A204.1 (cell line): ENCODE measurements around the gene HPSE.
A peak's percentile ranks its signal among the peaks of the same experiment; 100 is the strongest.
"Not testable (repeated sequence)": the region's sequence is repeated elsewhere in the genome, so short reads cannot be mapped to it uniquely, and the experiment has no call there.

Experiments used
- FAIRE-seq: peaks from 2 replicates; lab custom pipeline; 2012; peaks lifted over from hg19 to GRCh38; lab: Jason Lieb, UNC

The HPSE gene

DNA sequence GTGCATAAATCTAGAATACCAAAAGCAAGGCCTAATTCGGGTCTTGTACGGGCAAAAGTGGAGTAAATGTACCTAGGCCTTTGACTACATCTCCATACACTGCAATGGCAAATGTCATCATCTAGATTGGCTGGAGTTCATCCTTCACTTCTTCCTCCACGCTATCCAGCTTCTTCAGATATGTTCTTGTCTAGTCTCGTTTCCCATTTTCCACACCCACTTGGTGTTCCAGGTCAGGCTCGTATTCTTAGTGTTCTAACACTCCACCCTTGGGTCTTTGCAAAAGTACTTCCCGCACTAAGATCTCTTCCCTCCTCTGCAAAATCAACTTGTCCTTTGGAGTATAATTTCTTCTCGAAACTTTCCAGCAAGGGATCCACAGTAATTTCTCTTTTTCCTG, 51.5 kb downstream of the HPSE start:
- no peak for FAIRE-seq

DNA sequence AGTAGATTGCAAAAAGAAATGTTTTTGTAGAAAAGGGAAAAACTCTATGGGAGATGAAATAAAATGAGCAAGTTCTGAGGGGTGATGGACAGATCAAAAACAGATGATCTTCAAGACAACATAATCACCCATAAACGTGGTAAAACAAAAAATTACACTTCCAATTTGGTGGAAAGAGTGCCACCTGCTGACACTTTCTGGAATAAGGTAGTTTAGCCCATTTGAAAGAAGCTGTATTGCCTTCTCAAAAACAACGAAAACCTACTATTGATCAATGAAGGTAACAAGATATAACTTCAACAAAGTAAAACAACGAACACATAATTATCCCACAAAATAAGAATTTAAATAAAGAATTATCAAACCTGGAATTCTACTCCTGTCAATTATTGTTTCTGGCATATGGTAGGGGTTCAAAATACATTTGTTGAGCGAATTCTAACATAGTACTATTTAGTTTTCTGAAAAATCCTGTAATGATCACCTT, 52.6 kb downstream of the HPSE start:
- FAIRE-seq, result peak; percentile 93

DNA sequence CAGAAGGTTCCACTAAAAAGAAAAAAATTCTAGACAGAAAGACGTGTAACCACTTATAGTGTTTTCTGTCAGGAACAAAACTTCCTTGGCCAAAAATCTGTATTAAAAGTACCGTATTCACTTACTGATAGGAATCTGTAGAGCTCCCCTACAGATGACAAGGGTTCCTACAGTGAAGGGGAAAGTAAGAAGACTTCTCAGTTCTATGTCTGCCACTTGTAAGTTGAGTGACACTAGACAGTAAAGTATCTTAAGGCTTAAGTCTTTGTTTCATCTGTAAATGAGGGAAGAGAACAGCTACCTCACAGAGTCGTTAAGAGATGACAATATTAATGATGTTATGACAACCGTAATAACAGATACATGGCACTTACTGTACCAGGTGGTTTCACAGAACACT, 53.3 kb downstream of the HPSE start:
- no peak for FAIRE-seq

DNA sequence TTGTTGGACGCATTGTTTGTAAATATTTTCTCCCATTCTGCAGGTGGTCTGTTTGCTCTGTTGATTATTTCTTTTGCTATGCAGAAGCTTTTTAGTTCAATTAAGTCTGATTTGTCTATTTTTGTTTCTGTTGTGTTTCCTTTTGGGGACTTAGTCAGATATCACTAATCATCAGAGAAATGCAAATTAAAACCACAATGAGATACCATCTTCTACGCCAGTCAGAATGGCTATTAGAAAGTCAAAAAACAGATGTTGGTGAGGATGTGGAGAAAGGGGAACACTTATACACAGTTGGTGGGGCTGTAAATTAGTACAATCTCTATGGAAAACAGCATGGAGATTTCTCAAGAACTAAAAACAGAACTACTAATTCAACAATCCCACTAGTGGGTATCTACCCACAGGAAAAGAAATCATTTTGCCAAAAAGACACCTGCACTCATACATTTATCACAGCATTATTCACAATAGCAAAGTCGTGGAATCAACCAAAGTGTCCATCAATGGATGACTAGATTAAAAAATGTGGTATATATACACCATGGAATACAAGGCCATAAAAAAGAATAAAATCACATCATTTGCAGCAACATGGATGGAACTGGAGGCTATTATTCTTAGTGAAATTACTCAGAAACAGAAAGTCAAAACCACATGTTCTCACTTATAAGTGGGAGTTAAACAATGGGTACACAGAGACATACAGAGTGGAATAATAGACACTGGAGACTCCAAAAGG, 58.2 kb downstream of the HPSE start:
- no peak for FAIRE-seq

DNA sequence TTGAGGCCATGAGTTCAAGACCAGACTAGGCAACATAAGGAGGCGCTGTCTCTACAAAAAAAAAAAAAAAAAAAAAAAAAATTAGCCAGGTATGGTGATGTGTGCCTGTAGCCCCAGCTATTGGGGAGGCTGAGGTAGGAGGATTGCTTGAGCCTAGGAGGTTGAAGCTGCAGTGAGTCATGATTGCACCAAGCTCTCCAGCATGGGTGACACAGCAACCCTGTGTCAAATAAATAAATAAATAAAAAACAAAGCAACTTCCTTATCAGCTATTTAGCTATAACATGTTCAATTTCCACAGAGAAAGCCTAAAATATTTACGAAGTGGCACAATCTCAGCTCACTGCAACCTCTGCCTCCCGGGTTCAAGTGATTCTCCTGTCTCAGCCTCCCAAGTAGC, 60.7 kb downstream of the HPSE start:
- FAIRE-seq, result not testable (repeated sequence)

DNA sequence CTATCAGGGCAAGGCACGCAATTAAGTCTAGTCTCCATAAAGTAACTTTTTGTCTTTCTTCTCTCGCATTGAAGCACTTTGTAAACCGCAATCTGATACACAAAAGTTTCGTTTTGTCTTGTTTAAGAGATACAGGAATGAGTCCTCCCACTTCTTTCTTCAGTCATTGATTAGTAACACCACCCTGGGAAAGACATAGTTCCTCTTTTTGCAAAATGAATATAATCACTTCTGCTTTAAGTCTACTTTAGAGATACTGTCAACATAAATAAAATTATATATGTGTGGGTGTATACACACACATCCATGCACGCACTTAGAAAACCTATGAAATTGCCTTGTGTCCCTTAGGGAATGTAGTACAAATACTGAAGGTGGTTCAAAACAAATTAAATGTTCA, 61.7 kb downstream of the HPSE start:
- no peak for FAIRE-seq

DNA sequence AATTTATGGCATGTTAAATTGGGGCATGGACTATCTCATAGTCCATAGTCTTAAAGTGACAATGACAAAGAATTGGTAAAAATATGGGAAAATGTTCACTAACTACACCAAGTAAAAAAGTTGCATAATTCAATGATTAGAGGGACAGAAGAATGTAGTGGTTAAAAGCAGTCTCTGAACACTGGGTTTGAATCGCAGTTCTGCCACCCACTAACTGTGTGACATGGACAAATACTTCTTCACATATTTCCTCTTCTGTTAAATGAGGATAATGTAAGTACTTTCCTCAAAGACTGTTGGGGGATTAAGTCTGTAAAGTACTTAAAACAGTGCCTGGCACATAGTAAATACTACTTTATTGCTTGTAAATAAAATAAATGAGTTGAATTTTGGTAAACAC, 65.4 kb downstream of the HPSE start:
- FAIRE-seq, result no peak

DNA sequence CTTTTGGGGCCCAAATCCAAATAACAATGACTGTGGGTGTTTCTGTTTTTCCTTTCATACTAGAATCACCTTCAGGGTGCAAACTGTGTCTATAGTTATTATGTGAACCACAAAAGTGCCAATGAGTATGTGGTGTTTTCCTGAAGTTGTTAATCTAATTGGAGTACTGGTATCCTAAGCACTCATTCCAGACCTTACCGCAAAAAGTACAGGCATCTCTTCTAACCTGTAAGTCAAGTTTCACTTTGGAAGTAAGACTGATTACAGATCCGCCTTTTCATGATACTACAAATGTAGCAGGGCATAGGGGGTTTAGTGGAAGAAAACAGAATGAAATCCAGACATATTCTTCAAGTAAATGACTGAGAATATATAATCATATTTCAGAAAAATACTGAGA, 66.2 kb downstream of the HPSE start:
- no peak for FAIRE-seq

DNA sequence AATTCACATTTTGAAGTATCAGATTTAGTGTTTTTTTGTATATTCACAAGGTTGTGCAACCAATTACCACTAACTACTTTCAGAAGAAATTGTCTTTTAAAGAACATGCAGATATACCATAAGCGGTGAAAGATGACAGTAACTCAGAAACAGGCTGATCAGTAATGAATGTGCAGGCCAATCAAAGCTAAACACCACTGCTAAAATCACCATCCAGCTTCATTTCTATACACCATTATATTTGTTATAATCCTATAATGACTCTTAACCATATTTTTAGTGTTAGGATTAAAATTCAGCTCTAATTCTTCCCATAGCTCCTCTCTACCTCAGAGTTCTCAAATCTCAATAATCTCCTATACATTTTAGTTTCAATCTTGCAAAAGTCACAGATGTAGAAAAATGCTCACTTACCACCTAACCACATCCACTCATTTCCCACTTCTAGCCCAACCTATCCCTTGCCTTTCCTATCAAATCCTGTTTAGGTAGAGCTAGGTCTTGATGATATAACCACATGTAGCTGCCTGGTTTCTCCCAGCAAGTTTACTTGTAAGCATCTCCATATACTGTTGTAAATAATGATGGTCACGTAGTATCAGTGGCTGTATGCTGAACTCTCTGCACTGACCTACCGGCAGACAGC, 66.7 kb downstream of the HPSE start:
- no peak for FAIRE-seq

DNA sequence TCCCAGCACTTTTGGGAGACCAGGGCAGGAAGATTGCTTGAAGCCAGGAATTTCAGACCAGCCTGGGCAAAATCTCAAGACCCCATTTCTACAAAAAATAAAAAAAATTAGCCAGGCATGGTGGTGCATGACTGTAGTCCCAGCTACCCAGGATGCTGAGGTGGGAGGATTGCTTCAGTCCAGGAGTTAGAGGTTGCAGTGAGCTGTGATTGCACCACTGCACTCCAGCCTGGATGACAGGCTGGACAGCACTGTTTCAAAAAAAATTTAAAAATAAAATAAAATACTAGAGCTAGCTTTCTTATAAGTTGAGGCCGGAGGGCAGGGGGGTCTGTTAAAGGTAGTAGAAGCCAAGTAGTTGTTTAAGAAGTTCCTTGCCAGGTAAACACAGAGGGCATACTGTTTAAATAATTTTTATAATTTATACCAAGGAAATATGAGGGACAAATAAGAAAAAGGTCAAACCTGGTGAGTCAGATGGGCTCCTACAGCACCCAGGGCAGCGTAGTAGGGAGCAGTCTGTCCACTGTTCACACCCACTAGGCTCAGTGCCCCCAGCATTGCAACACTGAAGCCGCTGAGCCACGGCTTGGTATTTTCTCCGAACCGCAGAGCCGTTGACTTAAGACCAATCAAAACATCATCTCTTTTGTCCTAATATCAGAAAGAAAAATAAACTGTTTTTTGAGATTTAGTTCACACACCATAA, 67.4 kb downstream of the HPSE start:
- FAIRE-seq, result no peak

DNA sequence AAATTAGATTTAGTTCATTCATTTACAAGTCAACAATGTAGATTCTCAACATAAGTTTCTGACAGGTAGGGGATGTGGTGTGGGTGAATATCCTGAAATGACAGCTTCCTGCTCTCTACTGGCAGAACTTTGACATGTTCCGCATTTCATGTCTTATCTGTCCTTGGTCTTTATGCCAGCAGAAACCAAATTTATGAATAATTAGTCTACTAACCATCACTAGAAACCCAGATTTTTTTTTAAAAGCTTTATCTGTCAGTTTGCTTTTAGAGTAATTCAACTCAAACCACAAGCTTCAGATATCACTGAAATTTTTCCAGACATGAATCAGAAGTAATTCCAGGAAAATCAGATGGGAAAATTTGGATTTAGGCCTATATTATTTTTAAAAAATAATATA, 68.0 kb downstream of the HPSE start:
- no peak for FAIRE-seq

DNA sequence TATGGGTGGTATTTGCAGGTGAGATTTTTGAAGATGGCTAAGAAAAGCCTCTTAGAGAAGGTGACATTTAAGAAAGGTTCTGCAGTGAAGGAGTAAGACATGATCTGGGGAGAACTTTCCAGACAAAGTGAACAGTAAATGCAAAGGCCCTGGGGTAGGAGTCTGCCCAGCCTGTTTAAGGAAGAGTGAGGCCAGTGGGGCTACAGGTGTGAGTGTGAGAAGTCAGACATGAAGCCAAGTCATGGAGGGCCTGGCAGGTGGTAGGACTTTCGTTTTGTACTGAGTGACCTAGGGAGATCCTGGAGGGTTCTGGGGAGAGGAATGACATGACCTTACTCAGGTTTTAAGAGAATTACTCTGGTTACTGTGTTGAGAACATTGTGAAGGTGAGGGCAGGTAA, 71.5 kb downstream of the HPSE start:
- FAIRE-seq, result no peak

DNA sequence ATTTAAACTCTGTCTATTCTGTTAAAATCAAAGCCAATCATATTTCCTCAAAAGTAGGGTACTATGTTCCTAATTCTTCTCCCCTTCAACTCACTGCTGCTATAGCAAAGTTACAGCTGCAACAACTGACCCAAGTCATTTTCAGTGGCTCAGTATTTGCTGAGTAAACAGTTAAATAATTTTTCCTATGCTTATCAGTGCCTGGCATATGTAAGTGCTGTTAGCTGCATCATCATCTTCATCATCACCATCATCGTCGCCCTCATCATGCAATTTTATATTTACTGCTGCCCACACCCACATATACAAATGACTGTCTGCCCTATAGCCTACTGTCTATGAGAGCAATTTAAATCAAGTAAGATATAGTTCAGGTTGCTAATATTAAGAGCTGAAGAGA, 72.0 kb downstream of the HPSE start:
- FAIRE-seq, result no peak

DNA sequence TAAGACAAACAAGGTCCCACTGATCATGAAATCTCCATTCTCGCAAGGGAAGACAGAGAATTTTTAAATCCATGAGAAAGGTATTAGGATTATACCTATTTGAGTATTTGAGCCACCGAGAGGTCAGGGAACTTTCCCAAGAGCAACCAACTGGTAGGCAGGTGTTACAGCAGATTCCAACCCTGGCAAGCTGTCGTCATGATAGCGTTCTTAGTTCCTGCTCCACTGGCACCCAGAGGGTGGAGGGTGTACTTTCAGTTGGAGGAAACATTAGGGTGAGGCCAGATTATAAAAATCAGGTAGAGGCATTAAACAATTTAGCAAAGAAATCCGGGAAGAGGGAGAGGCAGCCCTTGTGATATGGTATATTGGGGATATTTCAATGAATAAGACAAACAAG, 73.3 kb downstream of the HPSE start:
- FAIRE-seq, result no peak

DNA sequence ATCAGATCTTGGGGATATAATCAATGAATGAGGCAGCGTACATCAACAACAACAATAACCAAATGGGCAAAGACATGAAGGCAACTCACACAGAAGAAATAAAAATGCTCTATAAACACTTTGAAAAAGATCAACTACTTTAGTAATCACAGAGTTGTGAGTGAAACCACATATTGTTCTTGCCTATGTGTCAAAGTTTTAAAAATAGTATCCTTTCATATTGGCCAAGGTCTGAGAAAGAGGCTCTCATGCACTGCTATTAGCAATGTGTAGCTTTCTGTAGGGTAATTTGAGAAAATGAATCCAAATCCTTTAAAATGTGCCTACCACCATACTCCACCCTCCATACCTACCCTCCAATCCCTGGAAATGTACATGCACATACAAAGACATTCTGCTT, 75.1 kb downstream of the HPSE start:
- FAIRE-seq, result no peak

DNA sequence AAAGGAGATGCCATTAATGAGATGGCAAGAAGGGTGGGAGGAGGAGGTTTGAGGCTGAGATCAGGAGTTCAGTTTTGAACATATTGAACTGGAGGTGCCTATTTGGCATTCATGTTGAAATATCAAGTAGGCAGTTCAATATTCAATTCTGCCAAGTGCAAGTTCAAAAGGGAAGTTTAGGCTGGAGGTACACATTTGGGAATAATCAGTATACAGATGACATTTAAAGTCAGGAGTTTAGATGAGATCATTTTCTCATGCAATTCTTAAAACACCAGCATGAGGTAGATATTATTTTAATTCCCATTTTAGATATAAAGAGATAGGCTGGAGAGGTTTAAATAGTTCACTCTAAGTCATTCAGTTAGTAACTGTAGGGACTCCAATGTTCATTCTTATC, 76.2 kb downstream of the HPSE start:
- FAIRE-seq, result no peak

DNA sequence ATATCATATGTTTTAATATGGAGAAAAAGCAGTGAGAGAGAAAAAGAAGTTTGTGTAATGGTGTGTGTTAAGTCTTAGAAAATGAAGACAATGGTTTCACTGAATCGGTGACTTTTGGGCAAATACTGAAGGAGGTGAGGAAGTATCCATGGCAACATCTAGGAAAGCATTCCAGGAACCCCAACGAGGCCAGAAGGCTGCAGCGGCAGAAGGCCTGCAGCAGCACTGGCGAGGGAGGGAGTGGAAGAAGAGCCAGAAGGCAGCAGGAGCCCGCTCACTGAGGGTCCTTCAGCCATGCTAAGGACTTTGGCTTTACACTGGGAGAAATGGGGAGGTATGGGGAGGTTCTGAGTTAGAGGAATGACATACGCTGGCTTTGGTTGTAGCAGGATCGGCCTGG, 76.8 kb downstream of the HPSE start:
- no peak for FAIRE-seq

DNA sequence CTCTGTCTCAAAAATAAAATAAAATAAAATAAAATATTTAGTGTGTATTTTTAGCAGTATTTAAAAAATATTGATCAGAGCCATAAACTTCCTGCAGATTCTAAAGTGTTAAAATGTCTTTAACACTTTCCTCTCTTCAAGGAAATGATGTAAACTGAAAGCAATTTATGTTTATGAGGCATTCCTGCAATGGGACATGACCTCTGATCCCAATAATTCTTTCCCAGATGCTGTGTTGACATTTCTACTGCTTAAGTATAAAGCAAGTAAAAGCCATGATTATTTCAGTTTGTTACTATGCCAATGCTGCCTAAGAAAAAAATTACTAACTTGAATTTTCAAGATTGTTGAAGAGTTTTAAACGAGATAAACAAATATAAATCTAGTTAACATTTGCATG, 79.1 kb downstream of the HPSE start:
- peak; percentile 3 for FAIRE-seq

DNA sequence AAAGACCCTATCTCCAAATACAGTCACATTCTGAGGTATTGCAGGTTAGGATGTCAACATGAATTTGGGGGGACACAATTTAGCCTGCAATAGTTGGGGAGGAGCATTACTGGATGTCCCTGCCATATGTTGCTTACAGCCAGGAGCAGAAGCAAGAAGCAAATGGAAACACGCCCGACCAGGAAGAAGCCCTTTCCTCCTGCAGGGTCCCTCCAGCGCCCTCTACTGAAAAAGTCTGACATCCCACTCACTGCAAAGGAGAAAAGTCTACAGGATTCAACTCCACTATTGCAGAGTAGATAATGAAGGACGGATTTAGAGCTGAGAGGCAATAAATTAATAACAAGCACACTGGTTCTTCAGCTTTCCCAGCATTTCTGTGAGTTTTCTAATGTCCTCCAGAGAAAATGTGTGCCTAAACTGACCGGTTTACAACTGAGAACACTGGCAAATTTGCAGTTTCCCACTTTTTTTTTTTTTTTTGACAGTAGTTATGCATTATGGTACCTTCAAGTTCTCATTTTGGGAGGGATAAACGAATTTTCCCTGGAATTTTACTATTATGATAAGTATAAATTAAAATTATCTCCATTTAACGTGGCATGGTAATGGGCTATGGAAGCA, 81.8 kb downstream of the HPSE start:
- no peak for FAIRE-seq

DNA sequence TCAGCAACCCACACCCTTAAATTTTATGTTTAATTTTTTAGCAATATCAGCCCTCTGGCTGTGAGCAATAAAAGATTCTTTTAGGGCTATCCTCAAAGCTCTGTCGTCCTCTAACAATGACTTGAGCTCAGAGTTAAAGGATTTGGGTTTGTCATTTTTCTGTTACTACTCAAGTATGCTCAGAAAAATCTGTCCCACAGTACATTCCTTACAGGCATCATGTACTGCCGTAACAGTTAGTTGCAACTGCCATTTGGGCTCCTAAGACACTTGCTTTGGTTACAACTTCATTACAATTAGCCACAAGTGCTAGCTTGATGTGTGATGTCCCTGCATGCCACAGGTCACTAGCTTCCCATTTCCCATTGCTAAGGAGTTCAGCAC, 83.2 kb downstream of the HPSE start:
- no peak for FAIRE-seq

DNA sequence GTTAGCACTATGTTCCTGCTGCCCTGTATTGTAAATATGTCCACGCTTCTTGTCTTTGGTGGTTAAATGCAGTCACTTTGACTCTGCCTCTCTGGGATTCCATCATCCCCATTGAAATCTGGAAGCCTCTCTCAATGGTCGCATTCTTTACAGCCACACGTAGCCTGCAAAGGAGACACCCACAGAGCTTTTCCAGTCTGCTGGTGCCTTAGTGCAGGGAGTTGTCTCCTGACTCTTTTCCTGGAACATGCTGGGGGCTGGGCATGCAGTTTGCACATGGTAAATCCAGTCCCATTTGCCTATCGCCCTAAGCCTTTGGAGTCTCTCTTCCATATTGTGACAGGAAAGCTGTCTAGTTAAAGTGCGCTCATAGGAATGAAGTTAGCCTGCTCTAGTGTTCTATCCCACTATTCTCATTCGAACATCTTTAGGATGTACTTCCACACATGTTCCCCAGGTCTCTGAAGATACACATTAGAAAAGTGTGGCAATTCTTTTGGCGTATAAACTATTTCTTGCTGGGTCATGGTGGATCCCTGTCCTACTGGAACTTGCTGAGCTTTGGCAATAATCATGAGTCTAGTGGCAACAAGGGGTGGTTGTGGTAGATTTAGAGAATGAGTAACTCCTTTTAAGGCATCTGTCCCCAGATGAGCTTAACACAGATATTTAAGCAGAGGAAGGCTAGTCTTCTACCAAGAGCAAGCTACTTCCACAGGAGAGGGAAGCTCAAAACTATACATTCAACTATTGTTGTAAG, 83.8 kb downstream of the HPSE start:
- FAIRE-seq, result no peak

DNA sequence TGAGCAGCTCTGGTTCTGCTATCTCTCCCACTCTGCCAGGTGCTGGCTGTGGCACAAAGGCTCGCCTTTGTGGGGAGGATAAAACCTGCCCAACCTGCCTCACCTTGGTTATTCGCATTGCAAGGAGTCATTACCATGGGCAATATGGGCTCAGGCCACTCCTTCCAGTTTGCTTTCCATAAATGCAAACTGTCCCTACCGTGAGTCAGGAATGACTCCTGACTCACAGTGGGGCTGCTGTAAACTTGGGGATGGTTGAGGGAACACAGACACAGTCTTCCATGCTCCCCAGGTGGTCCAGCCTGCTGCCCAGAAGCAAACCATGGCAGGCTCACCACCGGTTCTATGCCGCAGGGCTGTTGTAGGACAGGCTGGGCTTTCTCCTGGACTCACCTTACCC, 86.2 kb downstream of the HPSE start:
- no peak for FAIRE-seq
